Stimulated activated CD4-positive, alpha-beta T cell treated with anti-CD3 and anti-CD28 coated beads, Interleukin-2, amount 100 ng/mL, for 48 hours (primary cell): ENCODE measurements around the gene VARS1.

Experiments
- DNase-seq, 2 donors: peaks; one replicate each; pipeline ENCODE4 v3.0.0-alpha.2; 2020

The VARS1 gene

DNA sequence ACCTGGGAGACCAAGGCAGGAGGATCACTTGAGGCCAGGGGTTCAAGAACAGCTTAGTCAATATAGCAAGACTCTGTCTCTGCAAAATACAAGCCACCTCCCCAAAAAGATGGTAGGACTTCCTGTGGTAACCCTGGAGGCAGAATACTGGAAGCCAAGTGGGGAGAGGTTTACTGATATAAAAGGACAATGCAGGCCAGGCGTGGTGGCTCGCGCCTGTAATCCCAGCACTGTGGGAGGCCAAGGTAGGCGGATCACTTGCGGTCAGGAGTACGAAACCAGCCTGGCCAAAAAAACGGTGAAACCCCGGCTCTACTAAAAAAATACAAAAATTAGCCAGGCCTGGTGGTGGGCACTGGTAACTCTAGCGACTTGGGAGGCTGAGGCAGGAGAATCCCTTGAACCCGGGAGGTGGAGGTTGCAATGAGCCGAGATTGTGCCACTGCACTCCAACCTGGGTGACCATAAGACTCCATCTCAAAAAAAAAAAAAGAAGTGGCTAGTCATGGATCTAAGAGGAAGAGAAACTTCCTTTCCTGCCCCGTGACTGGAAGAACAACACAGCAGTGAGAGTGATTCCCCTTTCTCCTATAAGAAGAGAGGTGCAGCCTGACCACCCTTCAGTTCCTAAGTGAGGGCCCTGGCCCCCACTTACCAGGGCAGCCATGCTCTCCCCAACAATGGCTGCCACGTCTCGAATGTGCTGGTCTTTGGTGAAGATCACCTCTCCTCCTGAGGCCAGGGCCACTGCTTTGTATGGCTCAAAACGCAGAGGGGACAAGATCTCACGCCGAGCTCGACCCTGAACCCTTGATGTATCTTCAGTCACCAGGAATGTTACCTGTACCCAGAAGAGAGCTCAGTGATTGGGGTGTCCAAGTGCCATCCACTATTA, 26.9 kb downstream of the VARS1 start:
- DNase-seq: no peak

DNA sequence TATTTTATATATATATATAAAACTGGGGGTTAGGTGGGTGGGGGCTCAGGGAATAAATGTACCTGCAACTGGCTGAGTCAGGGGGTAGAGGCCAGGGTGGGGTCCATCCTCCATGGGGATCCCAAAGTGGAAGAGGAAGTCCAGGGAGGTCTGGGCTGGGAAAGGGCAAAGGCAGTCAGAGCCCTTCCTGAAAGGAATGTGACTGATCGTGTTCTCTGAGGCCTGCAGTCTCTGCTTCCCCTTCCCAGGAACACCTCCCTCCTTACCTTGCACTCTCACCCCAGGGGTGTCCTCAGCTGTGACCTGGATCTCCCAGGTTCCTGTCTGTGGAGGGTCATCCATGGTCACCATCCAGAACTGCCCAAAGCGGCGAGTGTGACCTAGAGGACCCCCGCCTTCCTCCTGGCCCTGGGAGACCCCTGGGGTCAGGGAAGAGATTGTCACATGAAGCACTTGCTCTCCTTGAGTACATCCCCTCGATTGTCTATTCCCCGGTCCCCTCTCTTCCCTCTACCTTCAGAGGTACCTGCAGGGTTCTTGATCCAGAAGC, 28.4 kb downstream of the VARS1 start:
- DNase-seq: no peak

DNA sequence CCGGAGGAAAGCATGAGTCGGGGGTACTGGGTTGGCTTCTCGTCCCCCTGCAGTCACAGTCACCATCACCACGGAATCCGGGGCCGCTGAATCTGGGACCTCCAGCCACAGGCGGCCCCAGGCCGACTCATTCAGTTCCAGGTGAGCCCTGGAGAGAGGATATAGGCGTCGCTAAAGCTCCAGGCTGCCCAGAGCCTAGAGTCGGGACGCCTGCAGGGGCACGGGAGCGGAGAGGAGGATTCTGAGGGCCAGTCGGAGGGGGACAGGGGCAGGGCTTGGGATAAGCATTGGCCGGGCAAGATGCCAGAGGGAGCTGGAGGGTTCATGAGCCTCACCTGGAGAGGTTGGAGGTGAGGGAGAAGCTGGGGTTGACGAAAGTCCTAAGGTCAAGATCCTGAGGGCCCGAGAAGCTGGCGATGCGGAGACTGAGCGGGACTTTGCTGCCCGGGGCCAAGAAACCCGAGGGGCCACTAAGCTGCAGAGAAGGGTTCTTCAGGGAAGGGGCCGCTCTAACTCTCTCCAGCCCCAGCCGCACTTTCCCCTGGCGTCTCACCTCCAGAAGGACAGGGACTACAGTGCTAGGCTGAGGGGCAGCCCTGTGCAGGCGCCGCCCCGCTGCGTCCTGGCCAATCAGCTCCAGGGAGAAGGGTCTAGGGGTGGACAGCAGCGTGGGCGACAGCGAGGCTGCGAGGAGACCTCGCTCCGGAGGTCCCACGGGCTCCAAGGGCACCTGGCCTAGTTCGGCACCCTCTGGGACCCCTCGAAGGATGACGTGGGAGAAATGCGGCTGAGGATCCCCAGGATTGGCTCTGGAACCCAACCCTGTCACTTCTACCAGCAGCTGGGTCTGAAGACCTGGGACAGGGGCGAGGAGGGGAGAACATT, 29.4 kb downstream of the VARS1 start:
- no peak for DNase-seq

DNA sequence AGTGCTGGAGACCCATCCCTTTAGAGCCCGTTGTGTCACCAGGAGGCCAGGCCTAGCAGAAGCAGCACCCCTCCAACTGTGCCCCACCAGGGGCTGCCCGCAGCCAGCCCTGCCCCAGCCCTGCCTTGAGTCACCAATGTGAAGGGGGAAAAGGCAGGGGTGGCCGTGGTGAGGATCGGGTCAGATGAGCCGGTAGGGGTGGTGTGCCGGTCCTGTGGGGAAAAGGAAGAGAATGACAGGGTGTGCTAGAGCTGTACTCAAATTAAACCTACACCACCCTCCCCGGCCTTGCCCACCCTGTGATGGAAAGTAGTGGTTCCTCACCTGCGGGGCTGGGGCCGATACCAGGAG, 30.0 kb downstream of the VARS1 start:
- DNase-seq: no peak

DNA sequence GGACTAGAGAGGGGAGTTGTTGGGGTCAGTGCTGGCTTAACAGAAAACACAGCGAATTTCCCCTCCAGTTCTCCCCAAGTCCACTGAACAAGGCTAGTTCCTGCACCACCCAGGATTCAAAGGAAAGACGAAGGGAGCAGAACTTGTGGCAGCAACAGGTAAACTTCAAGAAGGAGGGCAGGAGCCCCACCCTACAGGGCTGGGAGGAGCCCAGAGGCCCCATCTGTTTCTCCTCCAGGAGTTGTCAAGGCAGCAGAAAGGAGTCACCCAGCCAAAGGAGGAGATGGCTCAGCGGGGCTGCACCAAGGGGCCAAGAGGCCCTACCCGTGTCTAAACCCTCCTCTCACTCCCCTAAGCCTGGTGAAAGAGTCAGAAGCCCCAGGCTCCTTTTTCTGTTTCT, 31.4 kb downstream of the VARS1 start:
- DNase-seq: no peak

DNA sequence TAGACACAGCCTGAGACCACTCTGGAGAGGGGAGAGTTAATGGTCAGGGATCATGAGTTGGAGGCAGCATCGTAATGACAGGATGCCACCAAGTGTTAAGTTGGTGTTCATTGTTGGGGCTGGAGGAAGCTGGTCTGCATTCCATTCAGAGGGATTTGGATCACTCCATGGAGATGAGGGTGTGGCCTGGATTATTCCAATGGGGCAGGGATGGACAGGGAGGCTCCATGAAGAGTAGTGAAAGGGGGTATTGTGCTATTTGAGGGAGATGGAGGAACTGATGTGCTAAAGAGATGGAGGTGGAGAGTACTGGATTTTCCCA, 32.0 kb downstream of the VARS1 start:
- DNase-seq: no peak

DNA sequence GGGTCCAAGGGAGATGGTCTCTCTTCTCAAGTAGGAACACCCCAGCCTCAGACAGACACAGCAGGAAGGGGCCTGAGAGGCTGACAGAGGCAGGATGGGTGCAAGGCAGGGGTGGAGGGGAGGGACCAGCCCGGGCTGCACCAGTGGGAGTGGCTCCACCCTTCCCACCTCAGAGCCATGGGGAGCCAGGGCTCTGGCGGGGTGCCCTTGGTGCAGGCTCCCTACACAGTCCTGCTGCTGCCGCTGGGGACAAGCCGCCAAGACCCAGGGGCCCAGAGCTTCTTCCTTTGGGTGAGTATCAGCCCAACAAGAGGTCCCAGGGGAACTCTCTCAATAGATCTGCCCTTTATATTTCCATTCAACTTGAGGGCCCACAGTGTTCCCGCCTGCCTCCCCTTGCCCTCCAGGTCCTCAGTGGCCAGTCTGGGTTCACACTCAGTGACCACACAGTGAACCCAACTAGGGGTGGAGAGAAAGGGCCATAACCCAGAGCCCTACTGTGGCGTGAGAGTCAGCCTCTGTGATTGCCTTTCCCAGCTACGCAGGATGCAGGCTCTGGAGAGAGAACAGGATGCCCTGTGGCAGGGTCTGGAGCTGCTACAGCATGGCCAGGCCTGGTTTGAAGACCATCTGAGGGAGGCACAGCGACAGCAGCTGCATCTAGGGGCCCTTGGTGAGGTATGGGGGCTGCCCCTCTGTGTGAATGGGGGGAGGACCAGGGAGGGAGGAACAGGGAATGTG, 32.5 kb downstream of the VARS1 start:
- DNase-seq: no peak

DNA sequence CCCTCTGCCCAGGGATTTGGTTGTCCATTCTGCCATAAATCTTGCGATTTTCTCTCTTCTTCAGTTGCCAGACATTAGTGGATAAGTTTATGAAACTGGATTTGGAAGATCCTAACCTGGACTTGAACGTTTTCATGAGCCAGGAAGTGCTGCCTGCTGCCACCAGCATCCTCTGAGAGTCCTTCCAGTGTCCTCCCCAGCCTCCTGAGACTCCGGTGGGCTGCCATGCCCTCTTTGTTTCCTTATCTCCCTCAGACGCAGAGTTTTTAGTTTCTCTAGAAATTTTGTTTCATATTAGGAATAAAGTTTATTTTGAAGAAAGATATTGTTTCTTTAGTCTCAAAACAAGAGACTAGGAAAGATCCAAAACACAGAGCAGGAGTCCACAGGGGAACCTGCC, 33.2 kb downstream of the VARS1 start, which contains the start of gene SAPCD1:
TSS of gene SAPCD1 (plus strand) at position 301 of the 400 bp plus-strand sequence. CDS start 399 bp downstream, outside the sequence.
- DNase-seq: no peak

DNA sequence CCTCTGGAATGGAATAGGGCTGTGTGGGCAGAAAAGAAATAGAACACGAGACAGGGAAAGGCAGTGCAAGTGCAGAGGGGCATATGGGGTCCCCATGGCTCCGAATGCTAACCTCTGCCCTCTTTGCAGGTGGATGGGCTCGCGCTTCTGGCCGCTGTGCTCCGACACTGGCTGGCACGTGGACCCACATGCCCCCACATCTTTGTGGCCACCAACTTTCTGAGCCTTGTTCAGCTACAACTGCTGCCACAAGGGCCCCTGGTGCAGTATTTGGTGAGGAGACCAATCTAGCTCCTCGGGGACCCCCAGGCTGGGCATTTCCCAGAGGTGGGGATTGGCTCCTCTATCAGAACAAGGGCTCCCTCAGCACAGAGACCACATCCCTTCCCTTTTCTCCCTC, 34.2 kb downstream of the VARS1 start:
- DNase-seq: no peak

DNA sequence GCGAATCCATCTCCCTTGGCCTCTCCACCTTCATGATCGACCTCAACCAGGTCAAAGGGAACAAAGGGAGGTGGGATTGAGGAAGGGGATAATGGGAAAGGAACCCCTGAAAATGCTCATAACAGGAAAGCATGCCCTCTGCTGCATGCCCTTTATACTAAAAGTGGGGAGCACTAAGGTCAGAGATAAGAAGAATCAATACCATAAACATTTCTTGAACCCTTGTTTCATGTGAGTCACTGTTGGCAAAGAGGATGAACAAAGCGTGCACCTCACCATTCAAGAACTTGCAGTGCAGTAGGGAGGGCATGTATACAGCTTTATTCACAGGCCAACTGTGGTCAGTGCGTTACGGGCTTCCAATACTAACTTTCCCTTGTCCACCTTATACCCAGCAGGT, 34.8 kb downstream of the VARS1 start:
- DNase-seq: no peak

DNA sequence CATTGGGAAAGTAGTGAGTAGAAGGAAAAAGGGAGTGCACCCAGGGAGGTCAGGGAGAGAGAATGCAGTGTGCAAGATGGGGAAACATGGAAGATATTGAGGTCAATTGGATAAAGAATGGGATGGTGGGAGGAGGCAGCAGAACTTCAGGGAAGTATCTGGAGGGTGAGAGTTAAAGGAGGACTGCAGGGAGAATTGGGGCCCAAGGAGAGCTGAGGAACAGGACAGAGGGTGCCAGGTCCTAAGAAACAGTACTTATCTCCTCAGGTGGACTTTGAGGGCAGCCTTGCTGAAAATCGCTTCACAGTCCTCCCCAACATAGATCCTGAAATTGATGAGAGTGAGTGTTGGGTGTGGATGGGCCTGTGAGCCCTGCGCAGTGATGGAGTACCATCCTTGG, 37.3 kb downstream of the VARS1 start:
- DNase-seq: no peak

DNA sequence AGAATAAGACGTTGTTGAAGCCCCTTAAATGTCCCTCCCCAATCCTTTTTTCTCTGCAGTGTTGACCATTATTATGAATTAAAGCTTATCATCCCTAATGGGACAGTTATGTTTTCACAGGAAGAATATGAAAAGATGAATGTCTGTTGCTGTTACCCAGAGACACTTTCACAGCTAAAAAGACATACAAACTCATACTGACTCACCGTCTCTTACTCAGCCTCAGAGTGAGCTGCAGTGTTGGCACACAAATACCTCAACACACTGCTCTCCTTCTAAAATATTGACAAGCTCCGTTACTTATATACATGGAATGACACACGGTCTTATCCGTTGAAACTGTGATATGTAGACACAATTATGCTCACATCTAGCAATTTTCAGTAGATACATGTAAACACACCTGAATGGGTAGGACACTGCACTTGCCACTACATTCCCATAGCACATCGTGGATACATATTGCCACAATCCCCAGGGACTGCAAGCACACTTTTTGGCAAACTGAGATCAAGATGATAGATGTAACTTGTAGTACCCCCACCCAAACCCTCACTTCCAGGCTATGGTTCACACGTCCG, 42.7 kb downstream of the VARS1 start:
- no peak for DNase-seq

DNA sequence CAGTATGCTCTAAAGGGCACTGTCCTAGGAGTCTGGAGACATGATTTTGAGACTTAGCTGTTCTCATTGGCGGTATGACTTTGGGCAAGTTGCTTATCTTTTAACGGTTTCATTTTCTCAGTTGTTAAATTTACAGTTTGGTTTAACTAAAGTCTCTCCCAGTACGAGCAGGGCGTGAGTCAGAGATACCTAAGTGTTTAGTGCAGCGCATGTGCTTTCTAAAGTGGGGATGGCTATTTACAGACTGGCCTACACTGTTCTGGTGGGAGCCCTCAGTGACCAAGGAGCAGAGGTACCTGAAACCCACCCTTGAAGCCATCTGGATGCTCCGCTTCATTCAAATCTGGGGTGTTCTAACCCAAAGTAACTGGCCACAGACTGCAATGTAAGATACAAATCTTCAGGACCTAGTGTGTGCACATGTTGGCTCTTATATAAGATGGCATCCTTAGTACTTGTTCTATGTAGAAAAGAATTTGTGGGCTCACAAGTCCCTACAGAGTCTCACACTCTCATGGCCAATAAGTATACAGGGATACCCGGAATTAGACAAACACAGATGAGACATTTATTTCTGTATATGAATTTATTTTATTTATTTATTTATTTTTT, 45.0 kb downstream of the VARS1 start:
- DNase-seq: no peak

DNA sequence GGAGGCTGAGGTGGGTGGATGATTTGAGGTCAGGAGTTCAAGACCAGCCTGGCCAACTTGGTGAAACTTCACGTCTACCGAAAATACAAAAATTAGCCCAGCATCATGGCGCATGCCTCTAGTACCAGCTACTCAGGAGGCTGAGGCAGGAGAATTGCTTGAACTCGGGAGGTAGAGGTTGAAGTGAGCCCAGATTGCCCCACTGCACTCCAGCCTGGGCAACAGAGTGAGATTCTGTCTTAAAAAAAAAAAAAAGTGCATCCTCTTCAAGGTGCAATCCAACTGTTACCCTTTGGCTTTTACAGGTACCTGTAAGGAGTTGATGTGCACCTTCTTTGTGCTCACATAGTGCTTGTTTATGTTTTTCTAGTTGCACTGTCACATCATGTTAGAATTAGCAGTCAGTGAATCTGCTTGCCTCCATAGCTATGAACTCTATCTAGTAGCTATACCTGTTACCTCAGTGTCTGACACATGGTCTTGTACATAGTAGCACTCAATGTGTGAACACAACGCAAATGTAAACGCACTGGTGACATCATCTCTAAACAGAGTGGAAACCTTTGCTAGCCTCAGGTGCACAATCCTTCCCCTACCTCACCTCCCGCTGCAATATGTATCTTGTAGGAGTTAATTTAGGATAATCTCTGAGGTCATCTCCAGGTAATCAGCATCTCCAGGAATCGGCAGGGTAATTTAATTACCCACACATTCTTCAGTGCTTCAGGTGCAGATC, 46.1 kb downstream of the VARS1 start:
- DNase-seq: no peak
